G401.6 (cell line): ENCODE data around the gene C1QTNF5.
A peak's percentile ranks its signal among the peaks of the same experiment; 100 is the strongest.

Experiments
- FAIRE-seq: peaks from 2 replicates; lab custom pipeline; 2012; peaks lifted over from hg19 to GRCh38; lab: Jason Lieb, UNC

C1QTNF5 gene

DNA sequence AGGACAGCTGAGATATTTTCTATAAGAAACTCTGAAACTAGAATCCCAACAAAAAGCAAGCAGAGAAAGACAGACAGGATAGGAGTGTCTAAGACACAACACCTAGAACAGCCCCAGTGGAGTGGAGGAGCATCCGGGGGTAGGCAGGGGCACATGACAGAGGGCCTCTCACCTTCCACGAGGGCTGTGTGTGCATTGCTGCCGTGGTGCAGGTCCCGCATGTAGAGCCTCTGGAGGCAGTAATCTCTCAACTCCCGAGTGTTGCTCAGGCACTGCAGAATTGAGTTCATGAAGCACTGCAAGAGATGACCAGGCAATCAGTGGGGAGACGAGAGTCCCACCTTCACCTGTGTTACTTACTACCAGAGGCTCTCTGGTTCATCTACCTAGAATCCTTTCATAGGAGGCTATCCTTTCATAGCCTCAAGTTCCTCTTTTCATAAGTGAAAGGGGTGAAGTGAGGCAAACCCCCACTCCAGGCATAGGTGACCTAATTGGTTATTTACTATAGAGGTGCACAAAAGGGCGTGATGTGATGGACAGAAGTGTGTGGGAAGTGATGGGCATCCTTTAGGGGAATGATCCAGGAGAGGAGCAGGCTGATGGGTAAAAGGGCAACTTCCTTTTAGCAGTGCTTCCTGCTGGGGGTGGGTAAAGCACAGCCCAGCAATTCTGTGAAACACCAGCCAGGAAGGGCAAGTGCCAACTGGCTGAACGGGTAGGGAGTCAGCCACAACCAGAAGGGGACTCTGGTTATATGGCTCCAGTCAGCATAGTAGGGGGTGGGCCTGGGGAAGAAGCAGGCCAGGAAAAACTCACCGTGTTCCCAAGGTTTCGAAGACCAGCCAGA lies 18.9 kb upstream of the C1QTNF5 start:
- FAIRE-seq = no peak

DNA sequence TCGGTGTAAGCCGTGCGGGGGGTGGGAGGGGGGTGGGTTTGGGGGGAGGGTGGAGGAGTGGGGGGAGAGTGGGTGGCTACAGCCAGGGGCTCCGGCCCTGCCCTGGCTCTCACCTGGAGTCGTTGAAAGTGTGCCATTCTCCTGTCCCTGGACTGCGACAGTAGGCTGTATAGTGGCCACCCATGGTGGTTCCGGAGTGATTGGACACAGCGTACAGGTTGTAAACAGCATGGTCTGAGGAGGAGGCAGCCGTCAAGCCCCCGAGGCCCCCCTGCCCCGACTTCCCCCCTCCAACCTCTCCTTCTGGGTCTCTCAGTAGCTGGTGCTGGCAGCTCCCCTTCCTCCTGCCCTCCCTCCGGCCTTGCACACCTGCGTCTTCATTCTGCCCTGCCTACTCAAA lies 16.4 kb upstream of the C1QTNF5 start:
- FAIRE-seq = no peak

DNA sequence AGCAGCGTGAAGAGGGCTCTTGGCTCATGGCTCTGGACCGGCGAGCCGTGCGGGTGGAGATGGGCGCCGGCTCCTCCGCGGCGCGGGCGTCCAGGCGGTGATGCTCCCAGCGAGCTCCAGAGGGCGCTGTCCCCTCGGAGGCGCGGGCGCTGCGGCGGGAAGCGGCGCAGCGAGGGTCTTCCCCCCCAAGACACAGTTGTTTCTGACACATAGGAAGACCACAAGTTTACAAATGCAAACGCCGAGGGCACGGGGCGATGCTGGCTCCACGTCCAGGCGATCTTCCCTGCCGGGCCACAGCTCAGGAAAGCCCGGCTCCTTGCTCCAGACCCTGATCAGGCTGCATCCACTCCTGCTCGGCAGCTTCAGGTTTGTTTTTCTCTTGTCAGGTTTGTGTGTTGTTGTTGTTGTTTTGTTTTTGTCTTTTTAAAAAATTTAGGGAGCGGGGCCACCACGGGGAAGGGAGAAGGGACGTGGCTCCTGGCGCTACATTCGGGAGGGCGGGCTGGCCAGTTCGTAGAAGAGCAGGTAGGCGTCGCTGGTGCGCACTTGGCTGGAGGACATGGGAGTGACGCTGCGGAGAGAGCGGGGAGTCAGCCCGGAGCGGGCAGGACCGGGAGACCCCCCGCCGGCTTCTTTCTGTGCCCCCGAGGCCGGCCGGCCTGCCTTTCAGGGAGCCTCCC lies 15.8 kb upstream of the C1QTNF5 start:
- FAIRE-seq = no peak

DNA sequence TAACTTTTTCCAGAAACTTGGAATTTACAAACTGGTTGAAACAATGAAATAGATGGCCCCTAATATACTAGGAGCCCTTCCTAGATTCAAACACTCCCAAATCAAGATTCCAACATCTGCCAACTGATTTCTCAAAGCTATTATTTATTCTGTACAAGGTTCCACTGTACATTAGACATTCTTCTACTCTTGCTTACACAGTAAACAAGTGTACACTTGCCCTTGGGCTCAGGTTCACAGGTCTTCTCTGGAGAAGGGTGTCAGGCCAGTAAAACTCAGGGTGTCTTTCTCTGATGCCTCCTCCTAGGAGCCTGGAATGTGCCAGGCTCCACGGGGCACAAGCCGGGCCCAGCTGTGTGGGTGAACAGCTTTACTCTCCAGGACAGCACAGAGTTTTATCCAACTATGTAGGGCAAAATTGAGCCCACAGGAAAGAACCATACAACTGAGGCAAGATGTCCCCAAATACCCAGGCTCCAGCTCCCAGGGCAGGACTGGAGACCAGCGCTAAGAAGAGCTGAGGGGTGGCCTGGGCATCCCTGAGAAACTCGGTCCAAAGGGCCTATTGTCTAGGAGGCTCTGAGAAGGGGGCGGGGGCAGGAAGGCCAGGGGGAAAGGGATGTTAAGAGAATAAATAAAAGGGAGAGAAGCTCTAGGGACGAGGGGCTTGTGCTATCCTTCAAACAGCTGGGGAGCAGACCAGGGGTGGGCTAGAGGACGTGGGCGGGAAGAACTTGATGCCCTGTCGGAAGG lies 14.6 kb upstream of the C1QTNF5 start:
- FAIRE-seq = no peak

DNA sequence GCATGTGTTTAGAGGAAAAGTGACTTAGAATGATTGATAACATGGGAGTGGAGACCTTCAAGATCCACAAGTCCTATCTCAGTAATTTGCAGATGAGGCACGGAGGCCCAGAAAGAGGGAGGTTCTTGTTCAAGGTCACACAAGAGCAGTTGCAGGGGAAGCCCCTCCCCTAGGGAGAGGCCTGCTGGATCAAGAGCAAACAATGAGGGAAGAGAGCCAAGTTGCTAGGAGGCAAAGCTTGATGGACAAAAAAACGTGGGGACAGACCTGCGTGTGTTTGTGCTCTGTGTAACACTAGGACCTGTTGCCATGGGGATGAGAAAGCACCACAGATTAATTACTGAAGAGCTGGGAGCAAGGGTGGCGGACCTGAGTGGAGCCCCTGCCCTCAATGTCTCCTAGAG lies 12.2 kb upstream of the C1QTNF5 start:
- FAIRE-seq = no peak

DNA sequence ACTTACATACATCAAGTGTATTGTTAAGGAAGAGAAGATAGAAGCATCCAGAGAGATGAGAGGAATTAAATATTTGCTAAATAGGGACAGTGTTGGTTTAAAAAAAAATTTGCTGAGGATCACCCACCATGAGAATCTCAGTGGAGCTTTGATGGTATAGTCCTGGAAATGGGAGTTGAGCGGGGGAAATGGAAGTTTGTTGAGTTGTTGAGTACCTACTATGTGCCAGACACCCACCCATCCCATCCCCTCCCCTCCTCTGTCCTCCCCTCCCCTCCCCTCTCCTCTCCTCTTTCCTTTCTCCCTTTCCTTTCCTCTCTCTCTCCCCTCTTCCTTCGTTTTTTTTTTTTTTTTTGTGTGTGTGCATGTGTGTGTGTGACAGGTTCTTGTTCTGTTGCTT lies 10.5 kb upstream of the C1QTNF5 start:
- FAIRE-seq = no peak

DNA sequence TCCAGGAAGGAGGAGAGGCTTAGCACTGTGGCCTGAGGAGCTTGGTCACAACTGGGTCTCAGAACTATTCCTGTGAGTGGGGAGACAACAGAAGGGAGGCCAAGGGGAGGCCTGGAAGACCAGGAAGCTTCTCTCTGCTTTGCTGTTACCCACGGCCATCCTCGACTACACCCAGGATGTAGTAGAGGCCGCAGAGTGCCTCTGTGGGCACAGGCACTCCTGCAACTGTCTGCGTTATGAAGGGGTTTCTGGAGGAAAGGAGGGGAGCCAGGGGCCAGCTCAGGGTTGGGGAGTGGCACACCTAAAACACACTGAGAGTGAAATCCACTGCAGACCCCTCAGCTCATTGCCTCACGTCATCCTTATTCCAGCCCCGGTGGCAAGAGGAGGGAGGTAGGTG lies 9.6 kb upstream of the C1QTNF5 start:
- no peak for FAIRE-seq

DNA sequence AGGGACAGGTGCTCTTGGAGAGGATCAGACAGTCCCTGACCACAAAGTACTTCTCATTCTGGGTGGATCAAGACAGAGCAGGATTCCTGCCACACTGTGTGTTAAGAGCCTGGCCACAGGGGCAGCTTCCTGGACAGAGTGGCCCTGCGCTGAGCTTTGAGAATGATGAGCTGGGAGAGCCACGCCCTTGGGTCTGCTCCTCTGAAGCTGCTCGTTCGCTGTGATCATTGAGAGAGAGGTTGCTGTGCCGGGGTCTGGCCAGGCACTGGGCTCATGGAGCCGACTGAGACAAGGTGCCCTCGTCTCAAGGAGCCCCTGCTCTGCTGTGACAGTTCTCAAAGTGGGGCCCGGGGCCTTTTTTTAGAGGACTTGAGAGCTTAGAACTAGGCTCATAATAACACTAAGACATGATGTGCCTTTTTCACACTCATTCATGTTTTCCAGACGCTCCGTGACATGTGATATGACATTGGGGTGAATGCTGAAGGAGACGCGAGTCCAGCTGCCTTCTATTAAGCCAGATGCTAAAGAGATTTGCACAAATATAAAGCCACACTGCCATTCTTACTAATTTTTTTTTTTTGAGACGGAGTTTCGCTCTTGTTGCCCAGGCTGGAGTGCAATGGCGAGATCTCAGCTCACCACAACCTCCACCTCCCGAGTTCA lies 7.4 kb upstream of the C1QTNF5 start:
- no peak for FAIRE-seq

DNA sequence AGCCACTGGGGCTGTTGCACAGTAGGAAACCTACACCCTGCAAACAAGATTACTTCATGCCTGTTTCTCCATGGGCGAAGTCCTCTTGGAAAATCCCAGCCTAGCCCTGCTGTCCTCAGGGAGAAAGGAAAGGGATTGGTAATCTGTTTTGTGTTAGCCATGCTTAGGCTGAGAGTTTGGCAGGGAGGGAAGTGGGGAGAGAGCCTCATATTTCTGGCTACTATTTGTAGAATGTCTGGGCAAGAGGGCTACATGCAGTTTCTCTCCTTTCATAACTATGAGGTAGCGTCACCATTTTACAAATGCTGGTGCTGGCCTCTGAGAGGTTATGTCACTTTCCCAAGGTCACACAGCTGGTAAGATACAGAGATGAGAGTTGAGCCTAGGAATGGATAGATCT lies 6.6 kb upstream of the C1QTNF5 start:
- no peak for FAIRE-seq

DNA sequence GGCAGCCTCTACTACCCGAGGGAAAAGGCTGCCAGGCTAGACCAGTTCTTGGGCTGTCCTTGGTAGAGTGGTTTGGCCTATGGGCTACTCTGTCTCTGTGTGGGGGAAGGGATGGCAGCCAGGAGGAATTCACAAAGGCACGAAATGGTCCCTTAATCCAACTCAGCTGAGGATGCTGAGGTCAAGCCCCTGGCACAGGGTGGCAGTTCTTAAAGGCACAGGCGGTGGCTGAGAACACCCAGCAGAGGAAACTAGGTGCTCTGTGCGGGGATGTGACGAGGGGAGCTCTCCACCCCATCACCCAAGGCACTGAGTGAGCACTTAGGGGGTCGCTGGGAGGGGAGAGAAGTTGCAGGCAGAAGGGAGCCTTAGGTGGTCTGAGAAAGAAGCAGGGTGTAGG lies 5.9 kb upstream of the C1QTNF5 start, which contains the start of gene MFRP:
MFRP (minus strand) TSS at position 101 of the 400 bp plus-strand sequence. CDS start 192 bp downstream, outside the sequence.
- no peak for FAIRE-seq

DNA sequence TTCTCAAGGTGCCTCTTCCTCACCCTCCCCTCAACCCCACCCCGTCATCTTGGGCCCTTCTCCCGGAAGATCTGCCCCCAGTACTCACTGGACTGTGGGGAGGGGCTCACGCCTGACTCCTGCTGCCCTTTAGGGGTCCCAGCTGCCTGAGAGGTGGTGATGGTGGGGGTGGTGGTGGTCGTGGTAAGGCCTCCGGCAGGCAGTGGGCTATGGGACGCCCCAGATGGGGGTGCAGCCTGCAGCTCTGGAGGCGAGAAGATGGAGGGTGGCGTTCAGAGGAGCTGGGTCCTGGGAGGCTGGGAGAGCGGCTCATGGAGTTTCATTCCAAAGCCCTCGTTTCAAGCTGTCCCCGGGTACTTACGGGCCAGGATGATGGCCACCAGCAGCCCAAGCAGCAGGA lies 5.0 kb upstream of the C1QTNF5 start:
- no peak for FAIRE-seq

DNA sequence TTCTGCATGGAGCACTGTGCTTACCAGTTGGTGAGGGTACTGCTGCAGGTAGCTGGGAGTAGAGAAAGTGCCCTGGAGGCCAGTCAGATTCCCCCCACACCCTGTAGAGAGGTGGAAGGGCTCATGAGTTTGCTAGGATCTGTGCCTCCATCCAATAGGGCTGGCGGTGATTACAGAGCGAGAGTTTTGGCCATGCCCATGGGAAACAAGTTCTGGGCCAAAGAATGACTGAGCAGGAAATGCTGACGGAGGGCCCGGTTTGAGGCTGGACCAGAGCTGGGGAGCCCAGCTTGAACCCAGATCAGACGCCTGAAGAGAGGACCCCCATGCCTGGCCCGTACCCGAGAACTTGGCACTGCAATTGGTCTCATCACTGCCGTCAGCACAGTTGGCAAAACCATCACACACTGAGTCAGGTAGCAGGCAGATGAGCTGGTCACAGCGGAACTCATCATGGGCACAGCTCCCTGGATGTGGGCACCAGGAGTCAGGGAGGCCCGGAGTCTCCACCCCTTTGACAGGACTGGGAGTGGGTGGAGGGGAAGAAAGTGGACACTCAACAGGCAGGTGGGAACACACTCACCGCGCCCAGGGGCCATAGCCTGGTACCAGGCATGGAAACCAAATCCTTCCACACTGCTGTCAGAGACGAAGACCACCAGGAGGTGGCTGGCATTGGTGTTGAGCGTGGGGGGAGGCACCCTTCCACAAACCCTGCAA lies 3.8 kb upstream of the C1QTNF5 start:
- FAIRE-seq = no peak

DNA sequence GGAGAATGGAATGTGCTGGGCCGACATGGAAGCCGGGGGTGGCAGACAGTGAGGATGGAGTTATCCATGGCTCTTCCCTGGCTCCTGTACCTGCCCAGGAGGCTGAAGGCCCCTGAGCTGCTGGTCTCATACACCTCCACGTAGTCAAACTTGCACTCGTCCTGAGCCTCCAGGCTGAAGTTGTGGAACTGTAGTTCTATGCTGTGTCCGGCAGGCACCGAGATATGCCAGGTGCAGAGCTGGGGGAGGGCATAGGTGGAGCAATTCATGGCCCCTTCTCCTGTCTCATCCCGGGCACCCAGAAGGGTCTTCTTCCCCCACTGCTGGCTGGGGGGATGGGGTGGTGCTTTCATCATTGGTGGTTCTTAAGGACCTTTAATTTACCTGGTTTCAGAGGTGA lies 3.0 kb upstream of the C1QTNF5 start:
- no peak for FAIRE-seq

DNA sequence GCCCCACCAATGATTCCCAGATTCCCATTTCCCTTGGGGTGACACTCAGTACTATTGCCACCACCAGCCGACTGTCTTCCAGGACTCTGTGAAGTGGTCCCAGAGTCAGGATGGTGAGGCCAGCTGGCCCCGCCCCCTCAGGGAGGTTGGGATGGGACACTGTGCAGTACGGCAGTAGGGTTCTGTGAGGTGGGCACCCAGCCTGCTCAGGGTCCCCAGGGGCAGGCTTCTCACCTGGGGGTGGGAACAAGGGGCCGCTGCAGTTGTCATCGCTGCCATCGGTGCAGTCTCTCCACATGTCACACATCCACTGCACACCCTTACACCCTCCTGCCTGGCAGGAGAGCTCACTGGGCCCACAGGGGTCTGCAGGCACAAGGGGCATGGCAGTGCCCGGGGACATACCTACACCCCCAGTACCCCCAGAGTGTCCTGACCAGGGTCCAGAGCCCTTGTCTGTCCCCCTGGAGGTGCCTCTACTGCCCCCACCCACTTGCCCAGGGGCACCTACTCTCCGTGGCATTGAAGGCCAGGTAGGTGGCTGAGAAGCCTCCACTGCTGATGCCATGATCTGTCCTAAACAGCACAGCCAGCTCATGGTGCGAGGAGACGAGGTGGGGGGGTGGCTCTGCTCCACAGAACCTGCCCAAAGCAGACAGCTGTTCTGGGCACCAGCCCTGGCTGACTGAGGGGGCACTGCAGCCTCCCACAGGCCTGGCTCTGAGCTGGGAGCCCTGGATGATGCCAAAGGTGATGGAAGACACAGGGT lies 1.9 kb upstream of the C1QTNF5 start:
- no peak for FAIRE-seq

DNA sequence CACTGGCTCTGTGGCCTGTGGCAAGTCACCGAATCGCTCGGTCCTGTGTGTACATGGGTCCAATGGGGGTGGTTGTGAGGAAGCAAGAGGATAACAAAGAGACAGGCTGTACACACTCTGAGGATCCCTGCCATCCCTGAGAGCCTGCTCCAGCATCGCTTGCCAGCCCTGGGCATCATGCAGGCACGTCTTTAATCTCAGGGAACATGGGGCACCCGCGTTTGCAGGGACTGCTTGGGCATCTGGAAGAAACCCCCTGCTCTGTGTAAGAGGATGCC lies 1.3 kb upstream of the C1QTNF5 start:
- FAIRE-seq = no peak

DNA sequence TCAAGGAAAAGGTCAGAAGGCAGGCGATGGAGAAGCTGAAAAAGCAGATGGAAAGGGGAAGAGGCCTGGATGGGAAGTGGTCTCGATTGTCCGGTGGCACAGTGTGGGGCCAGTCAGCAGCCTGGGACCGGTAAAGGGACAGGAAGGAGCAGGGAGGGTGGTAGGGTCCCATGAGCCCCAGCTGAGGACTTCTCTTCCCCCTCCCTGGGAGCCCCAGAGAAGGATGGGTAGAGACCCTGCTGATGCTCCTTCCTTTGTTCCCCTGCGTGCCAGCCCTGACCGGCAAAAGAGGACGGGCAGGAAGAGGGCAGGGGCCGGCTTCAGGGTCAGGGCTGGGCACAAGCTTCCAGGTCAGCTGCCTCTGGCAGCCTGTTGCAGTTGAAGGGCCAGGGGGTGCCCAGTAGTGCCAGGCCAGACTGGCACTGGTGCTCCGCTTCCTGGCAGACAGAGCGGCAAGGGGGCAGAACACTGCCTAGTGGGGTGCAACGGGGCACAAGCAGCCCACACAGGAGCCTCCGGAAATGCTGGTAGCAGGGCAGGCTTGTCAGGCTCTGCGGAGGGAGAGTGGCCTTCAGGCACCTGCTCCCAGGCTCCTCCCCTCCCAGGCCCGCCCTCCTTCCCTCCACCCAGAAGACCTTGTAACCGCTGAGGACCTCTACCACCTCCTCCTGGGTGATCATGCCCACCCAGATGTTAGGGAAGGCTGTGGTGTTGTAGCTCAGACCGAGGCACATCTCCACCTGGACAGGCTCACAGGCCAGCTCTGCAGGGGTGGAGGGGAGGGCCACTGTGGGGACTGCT lies 739 bp upstream of the C1QTNF5 start:
- FAIRE-seq = no peak

DNA sequence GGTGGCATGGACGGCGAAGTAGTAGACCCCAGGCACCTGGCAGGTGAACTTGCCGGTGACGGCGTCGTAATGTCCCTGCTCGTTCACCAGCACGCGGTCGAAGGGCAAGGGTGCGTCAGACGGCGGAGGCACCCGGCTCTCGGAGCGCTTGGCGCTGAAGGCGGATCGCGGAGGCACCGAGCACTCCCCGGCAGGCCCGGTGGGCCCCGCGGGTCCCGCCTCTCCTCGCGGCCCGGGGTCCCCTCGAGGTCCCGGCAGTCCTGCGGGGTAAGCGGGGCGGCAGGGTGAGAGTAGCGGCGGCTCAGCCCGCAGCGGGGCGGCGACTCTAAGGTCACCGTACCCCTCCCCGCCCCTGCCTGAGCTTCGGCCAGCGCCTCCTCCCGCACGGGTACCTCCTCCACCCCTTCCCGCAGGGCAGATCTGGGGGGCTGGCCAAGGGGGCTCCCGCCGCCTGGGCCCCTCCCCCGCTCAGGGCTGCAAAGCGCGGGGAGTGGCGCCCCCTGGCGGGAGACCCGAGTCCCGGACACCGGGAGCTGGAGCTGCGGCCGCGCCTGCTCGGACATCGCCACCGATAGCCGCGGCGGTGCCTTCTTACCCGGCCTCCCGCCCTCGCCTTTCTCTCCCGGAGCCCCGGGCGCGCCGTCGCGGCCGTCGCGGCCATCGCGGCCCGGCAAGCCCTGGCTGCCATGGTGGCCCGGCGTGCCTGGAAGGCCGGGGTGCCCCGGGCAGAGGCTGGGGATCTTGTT lies 921 bp downstream of the C1QTNF5 start:
- FAIRE-seq = no peak

DNA sequence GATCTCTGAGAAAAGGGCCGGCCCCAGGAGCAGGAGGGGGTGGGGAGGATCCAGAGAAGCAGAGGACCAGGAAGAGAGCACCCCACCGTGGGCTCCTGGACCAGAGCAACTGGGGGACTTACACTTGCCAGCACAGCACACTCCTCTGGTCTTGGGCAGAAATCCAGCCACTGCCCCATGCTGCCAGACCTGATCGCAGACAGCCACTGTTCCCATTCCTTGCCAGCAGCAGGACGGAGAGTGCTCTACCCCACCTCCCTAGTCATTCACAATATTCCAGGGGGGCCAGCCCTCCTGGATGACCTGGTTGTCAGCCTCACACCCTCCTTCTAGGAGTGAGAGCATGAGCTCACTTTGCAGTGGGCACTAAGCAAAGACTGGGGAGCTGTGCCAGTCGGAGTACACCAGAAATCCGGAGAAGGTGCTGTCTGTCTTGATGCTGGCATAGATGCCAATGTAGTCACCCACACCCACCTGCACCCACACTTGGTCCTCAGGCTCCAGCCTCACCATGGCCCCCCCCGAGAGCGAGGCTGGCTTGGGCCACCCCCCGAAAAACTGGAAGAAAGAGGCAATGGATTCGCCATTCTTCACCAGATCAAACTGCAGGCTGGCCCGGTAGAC lies 1.6 kb downstream of the C1QTNF5 start:
- no peak for FAIRE-seq

DNA sequence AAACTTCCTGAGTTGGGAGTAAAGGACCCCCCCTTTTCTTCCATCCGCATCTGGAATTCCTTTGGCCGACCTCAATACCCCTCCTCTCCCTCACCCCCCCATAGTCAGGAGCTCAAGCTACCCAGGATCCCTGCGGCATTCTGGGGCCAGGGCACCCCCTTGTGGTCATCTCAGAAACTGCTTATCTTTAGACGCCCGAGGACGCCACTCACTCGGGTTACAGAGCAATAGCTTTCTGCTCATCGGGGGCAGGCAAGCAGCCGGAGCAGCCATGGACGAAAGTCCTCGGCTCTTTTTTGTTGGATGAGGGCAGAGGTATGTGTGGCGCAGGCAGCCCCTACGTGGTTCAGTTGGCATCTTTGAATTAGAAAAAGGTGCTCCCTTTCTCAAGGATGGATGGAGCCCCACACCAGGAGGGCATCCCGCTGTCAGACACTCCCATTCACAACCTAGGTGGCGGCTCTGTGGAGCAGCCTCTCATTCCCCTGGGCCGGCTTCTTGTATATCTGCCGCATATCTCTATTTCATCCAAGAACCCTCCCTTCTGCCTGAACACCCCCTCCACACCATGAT lies 2.3 kb downstream of the C1QTNF5 start:
- peak; percentile 92 for FAIRE-seq
